Stimulated activated naive CD8-positive, alpha-beta T cell treated with anti-CD3 and anti-CD28 coated beads, Interleukin-15, Interleukin-2, amounts not matched to agents 100 U/mL and 50 U/mL, for 24 hours (primary cell): Measurements from ENCODE around the gene MAP2K6.

Experiments used
- ATAC-seq: fragments of 150-1000 bp; cut with Tn5 transposase; one replicate; pipeline ENCODE4 v1.10.0; 2021
- DNase-seq: peaks from one replicate; pipeline ENCODE4 v3.0.0; 2021

Gene MAP2K6

DNA sequence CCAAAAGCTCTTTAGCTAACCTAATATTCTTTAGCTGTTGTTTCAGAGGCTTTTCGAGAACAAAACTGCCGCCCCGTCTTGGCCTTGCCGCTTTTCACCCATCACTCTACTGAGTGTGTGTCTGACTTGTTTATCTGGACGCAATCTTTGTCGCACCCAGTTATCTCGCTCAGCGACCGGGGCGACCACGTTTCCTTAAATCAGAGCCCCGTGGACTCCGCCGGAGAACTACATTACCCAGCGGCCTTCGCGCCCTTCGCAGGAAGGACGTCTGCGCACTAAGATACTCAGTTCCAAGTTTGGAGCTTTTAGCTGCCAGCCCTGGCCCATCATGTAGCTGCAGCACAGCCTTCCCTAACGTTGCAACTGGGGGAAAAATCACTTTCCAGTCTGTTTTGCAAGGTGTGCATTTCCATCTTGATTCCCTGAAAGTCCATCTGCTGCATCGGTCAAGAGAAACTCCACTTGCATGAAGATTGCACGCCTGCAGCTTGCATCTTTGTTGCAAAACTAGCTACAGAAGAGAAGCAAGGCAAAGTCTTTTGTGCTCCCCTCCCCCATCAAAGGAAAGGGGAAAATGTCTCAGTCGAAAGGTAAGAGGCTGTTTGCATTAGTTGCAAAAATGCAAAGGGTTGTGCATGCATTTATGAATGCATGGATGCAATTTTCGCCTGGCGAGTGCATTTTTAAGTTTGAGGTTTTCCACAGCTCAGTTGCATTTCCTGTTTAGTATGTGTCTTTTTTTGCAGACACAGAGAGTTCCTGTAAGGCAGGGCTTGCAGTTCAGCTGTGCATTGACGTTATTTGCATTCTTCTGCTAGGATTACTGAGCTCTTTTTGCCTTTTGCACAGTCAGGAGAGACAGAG lies at the start of gene MAP2K6:
TSS of gene MAP2K6 (plus strand) at position 290 of the 867 bp plus-strand sequence. CDS start at position 578, 288 bp downstream.
- ATAC-seq: peak; percentile 97
- peak; percentile 83 for DNase-seq

DNA sequence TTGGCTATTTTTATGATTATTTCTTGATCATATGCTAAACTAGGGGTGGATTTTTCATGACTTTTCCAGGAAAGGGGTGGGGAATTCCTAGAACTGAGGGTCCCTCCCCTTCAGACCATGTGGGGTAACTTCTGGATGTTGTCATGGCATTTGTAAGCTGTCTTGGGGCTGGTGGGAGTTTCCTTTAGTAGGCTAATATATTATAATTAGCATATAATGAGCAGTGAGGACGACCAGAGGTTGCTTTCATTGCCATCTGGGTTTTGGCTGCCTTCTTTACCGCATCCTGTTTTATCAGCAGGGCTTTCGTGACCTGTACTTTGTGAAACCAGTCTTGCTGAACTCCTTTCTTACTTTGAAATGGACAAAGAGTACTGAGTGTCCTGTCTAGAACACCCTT lies 47.2 kb upstream of the MAP2K6 start:
- ATAC-seq (no peak), DNase-seq (no peak)

GRCh38 chr17:69373069-69373468 lies 41.4 kb upstream of the MAP2K6 start:
- ATAC-seq (no peak), DNase-seq (no peak)

DNA sequence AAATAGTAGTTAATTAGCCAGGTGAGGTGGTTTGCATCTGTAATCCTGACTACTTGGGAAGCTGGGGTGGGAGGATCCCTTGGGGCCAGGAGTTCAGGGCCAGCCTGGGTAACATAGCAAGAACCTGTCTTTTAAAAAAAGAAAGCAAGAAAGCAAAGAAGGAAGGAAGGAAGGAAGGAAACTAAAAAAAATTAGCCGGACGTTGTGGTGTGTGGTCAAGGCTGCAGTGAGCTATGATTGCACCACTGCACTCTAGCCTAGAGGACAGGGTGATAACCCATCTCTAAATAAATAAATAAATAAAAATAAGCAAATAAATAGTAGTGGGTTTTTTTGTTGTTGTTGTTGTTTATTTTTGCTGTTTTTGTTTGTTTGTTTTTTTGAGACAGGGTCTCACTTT lies 39.3 kb upstream of the MAP2K6 start:
- ATAC-seq (no peak), DNase-seq (no peak)

GRCh38 chr17:69388822-69389442 lies 25.6 kb upstream of the MAP2K6 start:
- no peak for ATAC-seq
- DNase-seq: no peak

DNA sequence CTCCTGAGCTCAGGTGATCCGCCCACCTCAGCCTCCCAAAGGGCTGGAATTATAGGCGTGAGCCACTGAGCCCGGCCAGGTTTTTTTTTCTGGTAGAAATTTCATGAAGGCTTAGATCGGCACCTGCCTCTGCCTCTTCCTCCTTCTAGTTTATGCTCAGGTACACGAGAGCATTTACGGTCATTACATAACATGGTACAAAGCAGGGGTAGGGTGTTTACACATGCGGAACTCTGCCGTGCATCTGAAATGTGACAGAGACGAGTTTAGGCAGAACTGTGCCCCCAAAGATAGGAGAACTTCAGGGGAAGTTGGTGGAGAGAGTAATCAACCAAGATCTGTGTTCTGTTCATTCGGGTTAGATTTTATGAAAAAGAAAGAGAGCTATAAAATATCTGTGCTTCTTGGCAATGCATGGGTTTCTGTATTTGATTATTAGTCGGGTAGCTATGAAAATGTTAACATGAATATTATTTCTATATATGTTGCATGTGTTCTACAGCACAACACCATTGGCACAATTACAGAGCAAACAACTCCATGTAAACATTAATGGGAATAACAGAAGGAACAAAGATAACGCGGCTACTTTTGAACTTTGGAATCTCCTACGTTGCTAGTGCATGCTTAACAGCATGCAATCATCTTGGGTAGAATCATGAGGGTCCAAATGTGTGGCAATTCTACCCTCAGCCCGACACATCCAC lies 23.5 kb upstream of the MAP2K6 start:
- no peak for DNase-seq
- no peak for ATAC-seq

GRCh38 chr17:69401251-69401650 lies 13.2 kb upstream of the MAP2K6 start:
- DNase-seq (no peak), ATAC-seq (no peak)

- ATAC-seq (no peak), DNase-seq (no peak)
These were observed 12.4 kb upstream of the MAP2K6 start for GRCh38 chr17:69402052-69402451.

DNA sequence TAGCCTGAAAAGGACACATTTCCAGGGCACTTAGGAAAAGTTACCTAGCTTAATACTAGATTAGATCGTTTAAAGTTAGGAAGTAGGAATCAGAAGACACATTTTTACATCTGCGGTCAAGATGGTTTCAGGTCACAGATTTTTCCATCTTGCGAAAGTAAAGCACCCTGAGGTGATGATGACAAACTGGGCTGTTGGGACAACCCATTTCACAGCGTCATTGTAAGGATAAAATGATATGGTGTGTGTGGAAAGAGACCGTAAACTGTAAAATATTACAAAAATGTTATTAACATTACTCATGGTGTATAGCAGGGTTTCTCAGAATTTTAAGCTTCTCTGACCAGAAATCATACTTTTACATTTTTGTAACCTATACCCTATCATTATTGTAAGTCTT lies 10.1 kb upstream of the MAP2K6 start:
- no peak for ATAC-seq

GRCh38 chr17:69405096-69405495 lies 9.4 kb upstream of the MAP2K6 start:
- no peak for DNase-seq
- no peak for ATAC-seq

More for the DNA sequence above, 10.1 kb upstream of the MAP2K6 start:
- DNase-seq: no peak

GRCh38 chr17:69406941-69407340 lies 7.6 kb upstream of the MAP2K6 start:
- ATAC-seq (no peak), DNase-seq (no peak)

- ATAC-seq (no peak), DNase-seq (no peak)
These were observed 6.7 kb upstream of the MAP2K6 start for GRCh38 chr17:69407759-69408158.

DNA sequence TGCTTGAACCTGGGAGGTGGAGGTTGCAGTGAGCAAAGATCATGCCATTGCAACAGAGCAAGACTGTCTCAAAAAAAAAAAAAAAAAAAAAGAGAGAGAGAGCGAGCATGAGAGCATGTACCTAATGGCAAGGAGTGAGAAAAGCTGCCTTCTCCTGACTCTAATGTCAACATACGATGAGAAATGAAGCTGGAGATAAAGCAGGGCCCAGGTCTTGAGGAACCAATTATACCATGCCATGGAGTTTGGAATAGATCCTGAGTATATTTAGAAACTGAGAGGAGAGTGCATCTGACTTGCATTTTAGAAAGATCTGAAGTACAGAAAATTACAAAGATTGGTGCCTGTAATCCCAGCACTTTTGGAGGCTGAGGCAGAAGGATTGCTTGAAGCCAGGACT lies 3.8 kb upstream of the MAP2K6 start:
- no peak for ATAC-seq
- no peak for DNase-seq

GRCh38 chr17:69411766-69412165 lies 2.7 kb upstream of the MAP2K6 start:
- ATAC-seq (no peak), DNase-seq (no peak)

DNA sequence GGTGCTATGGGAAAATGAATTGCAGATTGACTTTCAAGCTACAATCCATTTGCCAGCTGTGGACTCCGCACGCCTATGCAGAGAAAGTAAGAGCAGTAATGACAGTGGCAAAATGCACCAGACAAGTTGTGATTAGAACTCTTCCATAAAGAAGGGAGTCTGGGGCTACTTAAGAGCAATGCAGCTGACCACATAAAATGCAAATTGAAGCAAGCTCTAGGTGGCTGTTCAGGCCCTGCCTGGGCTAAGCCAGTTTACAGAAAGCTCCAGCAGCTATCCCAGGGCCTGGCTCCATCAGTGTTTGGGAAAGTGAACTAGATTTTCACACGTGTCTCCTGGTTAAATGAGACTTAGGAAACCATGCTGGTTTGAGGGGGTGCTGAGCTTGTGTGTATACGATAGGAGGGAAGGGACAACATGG lies 2.2 kb upstream of the MAP2K6 start:
- no peak for DNase-seq
- no peak for ATAC-seq

DNA sequence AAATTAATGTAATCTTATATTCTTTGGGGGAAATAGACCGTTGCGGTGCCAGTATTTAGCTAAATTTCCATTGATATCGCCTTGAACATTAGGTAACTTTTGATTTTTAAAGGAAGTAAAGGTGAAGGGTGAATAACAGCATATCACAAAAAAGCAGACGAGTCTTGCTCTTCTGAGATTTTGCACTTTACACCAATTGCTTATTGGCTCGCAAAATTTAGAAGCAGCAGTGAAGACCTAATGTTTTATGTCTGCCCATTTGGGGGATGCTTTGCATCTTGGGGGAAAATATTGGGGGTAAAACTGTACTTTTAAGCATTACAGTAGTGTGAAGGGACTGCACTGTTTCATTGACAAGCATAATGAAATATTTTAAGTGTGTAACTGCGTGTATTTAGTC lies 934 bp downstream of the MAP2K6 start:
- DNase-seq (no peak), ATAC-seq (no peak)

GRCh38 chr17:69417545-69418483 lies 3.3 kb downstream of the MAP2K6 start:
- DNase-seq: no peak
- no peak for ATAC-seq

DNA sequence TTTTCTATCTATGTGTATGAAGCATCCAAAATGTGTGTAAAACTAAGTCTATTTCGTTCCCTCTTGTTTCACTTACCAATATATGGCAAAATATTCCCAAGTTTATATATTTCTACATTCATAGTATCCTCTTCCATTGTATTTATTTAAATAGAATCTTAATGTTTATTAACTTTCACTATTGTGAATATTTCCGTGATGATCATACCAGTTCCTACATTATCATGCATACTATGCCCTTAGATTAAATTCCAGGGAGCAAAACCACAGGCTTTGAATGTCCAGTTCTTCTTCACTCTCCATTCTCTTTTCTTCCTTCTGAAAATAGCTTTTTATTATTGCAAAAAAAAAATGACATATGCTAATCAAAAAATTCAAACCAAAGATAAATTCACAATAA lies 4.0 kb downstream of the MAP2K6 start:
- DNase-seq (no peak), ATAC-seq (no peak)

GRCh38 chr17:69423450-69423849 lies 9.0 kb downstream of the MAP2K6 start:
- ATAC-seq: peak; percentile 70
- peak; percentile 22 for DNase-seq

DNA sequence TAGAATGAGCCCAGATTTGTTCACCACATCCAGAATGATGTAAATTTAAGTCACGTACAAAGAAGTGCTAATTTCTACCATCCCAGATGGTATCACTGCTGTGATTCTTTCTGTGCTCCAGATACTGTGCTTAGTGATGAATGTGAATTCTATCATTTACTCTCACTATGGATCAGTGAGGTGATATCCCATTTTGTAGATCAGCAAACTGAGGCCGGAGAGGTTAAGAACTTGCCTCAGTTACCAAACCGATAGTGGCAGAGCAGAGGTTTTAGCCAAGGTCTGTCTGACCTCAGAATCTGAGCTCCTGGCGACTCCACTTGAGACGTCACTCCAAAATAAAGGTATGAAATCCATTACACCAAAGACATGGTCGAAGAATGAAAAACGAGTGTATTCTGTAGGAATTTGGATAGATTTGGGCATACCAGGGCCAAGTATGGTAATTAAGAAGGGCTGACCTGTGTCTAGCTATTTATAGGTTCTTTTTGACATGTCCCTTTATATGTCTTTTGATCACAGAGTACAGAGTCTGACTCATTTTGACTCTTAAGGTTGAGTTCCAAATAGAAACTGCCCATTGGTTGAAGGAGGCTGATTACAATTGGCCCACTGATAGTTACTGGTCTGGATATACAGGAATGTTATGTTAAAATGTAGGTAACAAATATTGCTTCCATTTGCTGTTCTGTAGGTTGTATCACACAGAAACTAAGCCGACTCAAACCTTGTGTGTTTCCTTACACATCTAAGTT lies 10.0 kb downstream of the MAP2K6 start:
- DNase-seq (no peak), ATAC-seq (no peak)

- DNase-seq: no peak
- no peak for ATAC-seq
These were observed 11.5 kb downstream of the MAP2K6 start for GRCh38 chr17:69425978-69426377.
